OCI-LY1 (cell line): ENCODE measurements around the gene PHYHD1.

Experiments used
- H2AFZ ChIP-seq: fragments of 200-600 bp; sonication (generic), shearing (Covaris generic); 2 replicates; pipeline ENCODE4 v1.6.0; 2014; ENCODE audit warnings: antibody characterized with exemption, mild to moderate bottlenecking, low read length
- H3F3A ChIP-seq: fragments of 200-600 bp; sonication (generic), shearing (Covaris generic); 2 replicates; pipeline ENCODE4 v1.6.0; 2014; ENCODE audit warnings: mild to moderate bottlenecking, antibody characterized with exemption, low read length, moderate library complexity; ENCODE audit not compliant: insufficient read depth
- H3K27ac ChIP-seq: fragments of 200-600 bp; sonication (generic); 2 replicates; pipeline ENCODE4 v1.5.1; 2014; ENCODE audit warnings: low read length, mixed run types, mild to moderate bottlenecking, low read depth; ENCODE audit not compliant: poor library complexity, severe bottlenecking
- H3K27me3 ChIP-seq: fragments of 200-600 bp; sonication (generic); 2 replicates; pipeline ENCODE4 v1.6.0; 2014; ENCODE audit warnings: antibody characterized with exemption, mild to moderate bottlenecking, low read length, moderate library complexity; ENCODE audit not compliant: insufficient read depth
- H3K36me3 ChIP-seq: fragments of 200-600 bp; sonication (generic); 2 replicates; pipeline ENCODE4 v1.6.1; 2014; ENCODE audit warnings: mild to moderate bottlenecking, antibody characterized with exemption, low read length, moderate library complexity, mixed read lengths; ENCODE audit not compliant: insufficient read depth
- H3K4me1 ChIP-seq: fragments of 200-600 bp; sonication (generic); 2 replicates; pipeline ENCODE4 v1.5.1; 2014; ENCODE audit warnings: mild to moderate bottlenecking, low read length, moderate library complexity; ENCODE audit not compliant: insufficient read depth, severe bottlenecking
- H3K4me2 ChIP-seq: fragments of 200-600 bp; sonication (generic), shearing (Covaris generic); 2 replicates; pipeline ENCODE4 v1.6.1; 2014; ENCODE audit warnings: low read length
- H3K4me3 ChIP-seq: fragments of 200-600 bp; sonication (generic); 2 replicates; pipeline ENCODE4 v1.5.1; 2014; ENCODE audit warnings: low read length, low read depth, mild to moderate bottlenecking, mixed read lengths; ENCODE audit not compliant: poor library complexity, severe bottlenecking
- H3K79me2 ChIP-seq: fragments of 200-600 bp; shearing (Covaris generic); 2 replicates; pipeline ENCODE4 v1.6.1; 2016; ENCODE audit warnings: mixed run types, low read length, mixed read lengths; ENCODE audit not compliant: insufficient read depth
- H3K9ac ChIP-seq: fragments of 200-600 bp; sonication (generic), shearing (Covaris generic); 2 replicates; pipeline ENCODE4 v1.6.1; 2014; ENCODE audit warnings: mild to moderate bottlenecking, low read length, mixed read lengths
- H3K9me2 ChIP-seq: fragments of 200-600 bp; sonication (generic), shearing (Covaris generic); 2 replicates; pipeline ENCODE4 v1.6.1; 2014; ENCODE audit warnings: low read depth, mild to moderate bottlenecking, low read length, mixed read lengths
- H3K9me3 ChIP-seq: fragments of 200-600 bp; shearing (Covaris generic); 2 replicates; pipeline ENCODE4 v1.6.1; 2014; ENCODE audit warnings: low read length, mixed read lengths
- H4K20me1 ChIP-seq: fragments of 200-600 bp; sonication (generic), shearing (Covaris generic); 2 replicates; pipeline ENCODE4 v1.6.0; 2016; ENCODE audit warnings: mild to moderate bottlenecking, low read length; ENCODE audit not compliant: insufficient read depth
- EZH2 ChIP-seq: fragments of 200-600 bp; sonication (generic), shearing (Covaris generic); IDR thresholded peaks from 2 replicates; pipeline ENCODE4 v1.8.0; 2017; ENCODE audit warnings: borderline replicate concordance, mixed run types, mild to moderate bottlenecking, antibody characterized with exemption, low read length, moderate library complexity, mixed read lengths
- TF ChIP-seq, protein P1 (sequence below): fragments of 200-600 bp; sonication (generic), shearing (Covaris generic); IDR thresholded peaks from 2 replicates; pipeline ENCODE4 v1.5.1; 2017; ENCODE audit warnings: mild to moderate bottlenecking, antibody characterized with exemption, low read length, moderate library complexity, mixed read lengths

The PHYHD1 gene

DNA sequence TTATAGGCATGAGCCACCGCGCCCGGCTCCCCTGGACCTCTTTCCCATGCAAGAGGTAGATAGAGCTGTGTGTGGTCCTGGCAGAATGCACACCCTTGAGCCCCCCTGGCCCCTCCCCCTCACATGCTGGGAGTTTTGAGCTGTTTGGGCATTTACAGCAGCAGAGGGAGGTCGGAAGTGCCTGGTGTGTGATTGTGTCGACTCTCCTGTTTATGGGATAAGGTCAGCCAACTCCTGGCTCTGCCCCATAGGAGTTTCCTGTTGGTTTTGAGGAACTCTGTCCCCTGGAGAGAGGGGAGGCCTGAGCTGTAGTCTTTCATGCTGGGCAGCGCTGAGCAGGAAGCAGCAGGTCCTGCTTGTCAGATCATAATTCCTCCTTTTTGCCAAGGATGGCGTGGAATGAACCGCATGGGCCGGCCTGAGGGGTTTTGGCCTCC lies 32.9 kb upstream of the PHYHD1 start:
- Histone ChIP-seq H3K36me3 (peaks cover 41% of the 10 kb centered on the region; the same call in 1 of the 2 replicates), H4K20me1 (no peaks in the 10 kb centered on the region), H3K27me3 (no peaks in the 10 kb centered on the region), H3K4me3 (no peak overlapping the region), H2AFZ (no peak overlapping the region), H3K9me2 (no peaks in the 10 kb centered on the region), H3K9ac (no peak overlapping the region), H3K27ac (no peak overlapping the region), H3K4me1 (peaks cover 9% of the 10 kb centered on the region), H3K9me3 (no peaks in the 10 kb centered on the region), H3K79me2 (peaks cover 9% of the 10 kb centered on the region), H3K4me2 (no peak overlapping the region), H3F3A (no peaks in the 10 kb centered on the region)
- TF ChIP-seq, protein P1, sequence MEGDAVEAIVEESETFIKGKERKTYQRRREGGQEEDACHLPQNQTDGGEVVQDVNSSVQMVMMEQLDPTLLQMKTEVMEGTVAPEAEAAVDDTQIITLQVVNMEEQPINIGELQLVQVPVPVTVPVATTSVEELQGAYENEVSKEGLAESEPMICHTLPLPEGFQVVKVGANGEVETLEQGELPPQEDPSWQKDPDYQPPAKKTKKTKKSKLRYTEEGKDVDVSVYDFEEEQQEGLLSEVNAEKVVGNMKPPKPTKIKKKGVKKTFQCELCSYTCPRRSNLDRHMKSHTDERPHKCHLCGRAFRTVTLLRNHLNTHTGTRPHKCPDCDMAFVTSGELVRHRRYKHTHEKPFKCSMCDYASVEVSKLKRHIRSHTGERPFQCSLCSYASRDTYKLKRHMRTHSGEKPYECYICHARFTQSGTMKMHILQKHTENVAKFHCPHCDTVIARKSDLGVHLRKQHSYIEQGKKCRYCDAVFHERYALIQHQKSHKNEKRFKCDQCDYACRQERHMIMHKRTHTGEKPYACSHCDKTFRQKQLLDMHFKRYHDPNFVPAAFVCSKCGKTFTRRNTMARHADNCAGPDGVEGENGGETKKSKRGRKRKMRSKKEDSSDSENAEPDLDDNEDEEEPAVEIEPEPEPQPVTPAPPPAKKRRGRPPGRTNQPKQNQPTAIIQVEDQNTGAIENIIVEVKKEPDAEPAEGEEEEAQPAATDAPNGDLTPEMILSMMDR, result no peak
- TF ChIP-seq EZH2, result no peak

DNA sequence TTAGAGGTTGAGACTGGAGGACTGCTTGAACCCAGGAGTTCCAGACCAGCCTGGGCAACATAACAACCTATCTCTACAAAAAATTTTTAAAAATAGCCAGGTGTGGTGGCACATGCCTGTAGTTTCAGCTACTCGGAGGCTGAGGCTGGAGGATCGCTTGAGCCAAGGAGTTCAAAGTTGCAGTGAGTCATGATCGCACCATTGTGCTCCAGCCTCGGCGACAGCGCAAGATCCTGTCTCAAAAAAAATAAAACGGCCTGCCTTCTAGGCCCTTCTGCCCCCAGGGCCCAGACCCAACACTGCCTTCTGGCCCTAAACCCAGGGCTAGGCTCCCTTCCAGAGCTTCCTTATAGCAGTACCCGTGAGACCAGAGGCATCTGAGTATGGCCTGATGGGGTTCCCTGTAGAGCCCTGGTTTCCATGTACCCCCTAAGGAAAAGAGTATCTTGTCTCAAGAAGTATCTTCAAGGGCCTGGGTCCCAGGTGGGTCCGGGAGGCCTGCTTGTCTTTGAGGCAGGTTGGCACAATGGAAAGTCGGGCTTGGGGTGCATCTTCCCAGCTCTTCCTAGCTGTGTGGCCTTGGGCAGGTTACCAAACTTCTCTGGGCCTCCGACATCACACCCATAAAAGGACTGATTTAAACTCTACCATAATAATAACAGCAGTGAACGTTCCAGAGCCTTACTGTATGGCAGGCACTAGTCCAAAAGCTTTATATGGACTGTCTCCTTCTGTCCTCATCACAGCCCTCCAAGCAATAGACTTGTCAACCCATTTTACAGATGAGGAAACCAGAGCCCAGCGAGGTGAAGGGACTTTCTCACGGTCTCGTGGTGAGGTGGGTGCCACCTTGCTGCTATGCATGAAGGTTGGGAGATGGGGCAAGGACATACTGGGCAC lies 29.2 kb upstream of the PHYHD1 start:
- Histone ChIP-seq H3K4me1 (no peaks in the 10 kb centered on the region), H3K9me3 (no peaks in the 10 kb centered on the region), H3K4me2 (no peak overlapping the region), H3K9ac (no peak overlapping the region), H4K20me1 (no peaks in the 10 kb centered on the region), H3F3A (no peaks in the 10 kb centered on the region), H3K27me3 (no peaks in the 10 kb centered on the region), H3K4me3 (no peak overlapping the region), H3K36me3 (peaks cover 55% of the 10 kb centered on the region), H3K27ac (no peak overlapping the region), H3K9me2 (no peaks in the 10 kb centered on the region), H3K79me2 (no peaks in the 10 kb centered on the region), H2AFZ (no peak overlapping the region)
- TF ChIP-seq EZH2, result no peak
- TF ChIP-seq, protein P1, result no peak

DNA sequence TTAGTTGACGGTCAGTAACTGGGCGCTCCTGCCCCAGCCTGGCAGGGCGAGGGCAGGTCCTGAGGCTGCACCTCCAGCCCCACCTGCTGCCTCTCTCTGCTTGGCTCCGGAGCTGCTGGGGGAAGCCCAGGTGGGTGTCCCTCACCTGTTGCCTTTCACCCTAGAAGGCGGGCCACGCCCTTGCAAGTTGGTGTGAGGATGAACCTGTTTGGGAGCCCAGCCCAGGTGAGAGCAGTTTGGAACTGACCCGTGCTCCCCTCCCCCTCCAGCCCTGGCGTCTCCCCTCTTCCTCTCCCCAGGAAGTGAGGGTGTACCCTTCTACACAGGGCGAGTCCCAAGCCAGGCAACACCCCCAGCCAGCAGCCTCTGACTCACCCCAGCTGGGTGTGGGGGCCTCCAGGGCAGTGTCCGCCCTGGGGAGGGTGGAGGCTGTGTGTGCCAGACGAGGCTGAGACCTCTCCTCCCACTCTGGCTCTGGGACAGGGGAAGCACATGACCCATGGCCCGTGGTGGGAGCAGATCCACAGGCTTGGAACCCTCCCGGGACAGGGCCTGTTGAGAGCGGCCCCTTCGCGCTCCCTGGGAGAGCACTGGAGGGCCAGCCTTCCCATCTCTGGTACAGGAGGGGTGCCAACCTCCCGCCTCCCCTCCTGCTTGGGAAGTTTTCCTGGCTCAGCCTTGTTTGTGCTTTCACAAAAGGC lies 28.4 kb upstream of the PHYHD1 start:
- Histone ChIP-seq H3K79me2 (no peaks in the 10 kb centered on the region), H4K20me1 (no peaks in the 10 kb centered on the region), H3K27ac (no peak overlapping the region), H3K36me3 (peaks cover 60% of the 10 kb centered on the region), H3K9me2 (no peaks in the 10 kb centered on the region), H3K9ac (no peak overlapping the region), H3K4me1 (no peaks in the 10 kb centered on the region), H2AFZ (no peak overlapping the region), H3K4me3 (no peak overlapping the region), H3F3A (no peaks in the 10 kb centered on the region), H3K9me3 (no peaks in the 10 kb centered on the region), H3K4me2 (no peak overlapping the region), H3K27me3 (no peaks in the 10 kb centered on the region)
- no peak for TF ChIP-seq EZH2
- TF ChIP-seq, protein P1, result no peak
